ENCODE measurements around the gene TMED4. TPM values are rescaled to one million over a fixed set of nuclear protein-coding genes. Genes with fewer than 3 reads are reported as not detected.
"Not testable (repeated sequence)": the region's sequence is repeated elsewhere in the genome, so short reads cannot be mapped to it uniquely, and the experiment has no call there.

TMED4 gene
- total and polyA plus RNA-seq, 10 of the 15 experiments (the other 5 are each of a cell fraction or from before 2014, with no cell fraction given) = 20.8 to 71.3 (median 51.0) TPM

DNA sequence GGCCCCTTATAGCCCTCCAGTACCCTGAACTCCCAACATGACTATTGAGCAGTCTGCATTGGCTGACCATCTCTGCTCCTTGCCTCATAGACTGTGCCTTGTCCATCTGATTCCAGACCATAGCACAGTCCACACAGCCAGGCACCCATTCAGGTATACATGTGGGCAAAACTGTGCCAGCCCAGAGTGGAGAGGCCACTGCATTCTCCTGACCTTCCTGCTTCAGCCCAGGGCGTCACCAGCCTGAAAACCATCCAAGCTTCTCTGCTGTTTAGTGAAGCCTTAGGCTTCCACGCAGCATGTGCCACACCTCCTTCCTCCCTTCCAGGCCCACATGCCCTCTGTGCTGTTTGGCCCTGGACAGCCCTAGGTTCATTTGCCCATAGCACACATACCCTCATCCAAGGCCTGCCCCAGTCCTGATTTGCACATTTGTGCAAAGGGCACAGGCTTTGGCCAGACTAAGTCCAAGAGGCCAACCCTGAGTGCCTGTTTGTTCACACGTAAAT is 18.8 kb downstream of the TMED4 start (continued):
- TF ChIP-seq, protein P1, sequence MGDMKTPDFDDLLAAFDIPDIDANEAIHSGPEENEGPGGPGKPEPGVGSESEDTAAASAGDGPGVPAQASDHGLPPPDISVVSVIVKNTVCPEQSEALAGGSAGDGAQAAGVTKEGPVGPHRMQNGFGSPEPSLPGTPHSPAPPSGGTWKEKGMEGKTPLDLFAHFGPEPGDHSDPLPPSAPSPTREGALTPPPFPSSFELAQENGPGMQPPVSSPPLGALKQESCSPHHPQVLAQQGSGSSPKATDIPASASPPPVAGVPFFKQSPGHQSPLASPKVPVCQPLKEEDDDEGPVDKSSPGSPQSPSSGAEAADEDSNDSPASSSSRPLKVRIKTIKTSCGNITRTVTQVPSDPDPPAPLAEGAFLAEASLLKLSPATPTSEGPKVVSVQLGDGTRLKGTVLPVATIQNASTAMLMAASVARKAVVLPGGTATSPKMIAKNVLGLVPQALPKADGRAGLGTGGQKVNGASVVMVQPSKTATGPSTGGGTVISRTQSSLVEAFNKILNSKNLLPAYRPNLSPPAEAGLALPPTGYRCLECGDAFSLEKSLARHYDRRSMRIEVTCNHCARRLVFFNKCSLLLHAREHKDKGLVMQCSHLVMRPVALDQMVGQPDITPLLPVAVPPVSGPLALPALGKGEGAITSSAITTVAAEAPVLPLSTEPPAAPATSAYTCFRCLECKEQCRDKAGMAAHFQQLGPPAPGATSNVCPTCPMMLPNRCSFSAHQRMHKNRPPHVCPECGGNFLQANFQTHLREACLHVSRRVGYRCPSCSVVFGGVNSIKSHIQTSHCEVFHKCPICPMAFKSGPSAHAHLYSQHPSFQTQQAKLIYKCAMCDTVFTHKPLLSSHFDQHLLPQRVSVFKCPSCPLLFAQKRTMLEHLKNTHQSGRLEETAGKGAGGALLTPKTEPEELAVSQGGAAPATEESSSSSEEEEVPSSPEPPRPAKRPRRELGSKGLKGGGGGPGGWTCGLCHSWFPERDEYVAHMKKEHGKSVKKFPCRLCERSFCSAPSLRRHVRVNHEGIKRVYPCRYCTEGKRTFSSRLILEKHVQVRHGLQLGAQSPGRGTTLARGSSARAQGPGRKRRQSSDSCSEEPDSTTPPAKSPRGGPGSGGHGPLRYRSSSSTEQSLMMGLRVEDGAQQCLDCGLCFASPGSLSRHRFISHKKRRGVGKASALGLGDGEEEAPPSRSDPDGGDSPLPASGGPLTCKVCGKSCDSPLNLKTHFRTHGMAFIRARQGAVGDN (IDR thresholded peaks at IDR 0.05) = no peak

DNA sequence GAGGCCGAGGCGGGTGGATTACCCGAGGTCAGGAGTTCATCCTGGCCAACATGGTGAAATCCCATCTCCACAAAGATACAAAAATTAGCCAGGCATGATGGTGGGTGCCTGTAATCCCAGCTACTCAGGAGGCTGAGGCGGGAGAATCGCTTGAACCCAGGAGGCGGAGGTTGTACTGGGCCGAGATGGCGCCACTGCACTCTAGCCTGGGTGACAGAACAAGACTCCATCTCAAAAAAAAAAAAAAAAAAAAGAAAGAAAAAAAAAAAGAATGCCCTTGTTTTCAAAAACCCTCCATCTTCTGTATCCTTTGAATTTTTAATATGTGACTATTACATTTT is 19.4 kb downstream of the TMED4 start:
- H3K4me3 ChIP-seq; H4K20me1 ChIP-seq (ENCODE audit: control insufficient read depth, insufficient read depth); H3K9ac ChIP-seq (ENCODE audit: control insufficient read depth, insufficient read depth, low read length); H3K4me1 ChIP-seq (ENCODE audit: control insufficient read depth, insufficient read depth, low read length); H3K79me2 ChIP-seq (ENCODE audit: control insufficient read depth, insufficient read depth, low read length); in situ Hi-C loops (cut with MboI); H3K27ac ChIP-seq (ENCODE audit: control insufficient read depth, insufficient read depth); H3K9me3 ChIP-seq (replicated peaks; ENCODE audit: control insufficient read depth, insufficient read depth, low read length); RAD21 ChIA-PET (ENCODE audit: unreplicated experiment); H2AFZ ChIP-seq (ENCODE audit: control insufficient read depth, low read depth, low read length); BruUV-seq (replicated peaks); POLR2A ChIA-PET; CTCF ChIA-PET; H3K4me2 ChIP-seq (ENCODE audit: control insufficient read depth, insufficient read depth); DNase-seq (ENCODE audit: low read depth, low spot score); H3K27me3 ChIP-seq (replicated peaks in 1 of 2; ENCODE audit: control insufficient read depth in 2 of 2, insufficient read depth in 2 of 2, low read length in 1 of 2); SMC1A ChIA-PET (ENCODE audit: uncharacterized antibody, unreplicated experiment); intact Hi-C loops (cut with micrococcal nuclease; ENCODE audit: unreplicated experiment); ATAC-seq; FAIRE-seq: not testable (repeated sequence)
- H3K36me3 ChIP-seq (ENCODE audit: control insufficient read depth in 2 of 2, insufficient read depth in 2 of 2, low read length in 1 of 2) = peaks cover 18 to 26% of the 10 kb centered on the region in 2 experiments
- WGBS (ENCODE audit: insufficient coverage, insufficient replicate concordance, low lambda C conversion rate, missing lambda C conversion rate) = 100% methylated on average over 8 of the region's 8 CpGs
